ENCODE results near the gene ASTN2. TPM values are rescaled to one million over a fixed set of nuclear protein-coding genes. Genes with fewer than 3 reads are reported as not detected.
A peak's percentile ranks its signal among the peaks of the same experiment; 100 is the strongest.

ASTN2 gene
- total and polyA plus RNA-seq, 9 of the 15 experiments (the other 6 are each of a cell fraction or from before 2014, with no cell fraction given), result 0.56 to 3.5 (median 1.9) TPM

GRCh38 chr9:116437411-116438370, 977.2 kb downstream of the ASTN2 start (continued):
- TF ChIP-seq ZNF766 (CRISPR knock-in tag; conservative IDR thresholded peaks at IDR 0.05) (peak; percentile 85), HNRNPK (IDR thresholded peaks at IDR 0.05; ENCODE audit: low read depth, low read length, poor library complexity, severe bottlenecking) (no peak), HNRNPH1 (optimal IDR thresholded peaks at IDR 0.05; ENCODE audit: low read depth, low read length) (no peak), CHD2 (IDR thresholded peaks at IDR 0.05; ENCODE audit: low read depth, low read length) (no peak), FOSL1 (tag; conservative IDR thresholded peaks at IDR 0.05) (peak; percentile 96), POLR2G (IDR thresholded peaks at IDR 0.05; ENCODE audit: low read depth, low read length) (no peak), ZHX1 (conservative IDR thresholded peaks at IDR 0.05; ENCODE audit: low read length) (no peak), KDM1A (IDR thresholded peaks at IDR 0.05) (peak; percentile 72 to 82; a peak in 3 of 4 replicates)
- TF ChIP-seq, protein P1, sequence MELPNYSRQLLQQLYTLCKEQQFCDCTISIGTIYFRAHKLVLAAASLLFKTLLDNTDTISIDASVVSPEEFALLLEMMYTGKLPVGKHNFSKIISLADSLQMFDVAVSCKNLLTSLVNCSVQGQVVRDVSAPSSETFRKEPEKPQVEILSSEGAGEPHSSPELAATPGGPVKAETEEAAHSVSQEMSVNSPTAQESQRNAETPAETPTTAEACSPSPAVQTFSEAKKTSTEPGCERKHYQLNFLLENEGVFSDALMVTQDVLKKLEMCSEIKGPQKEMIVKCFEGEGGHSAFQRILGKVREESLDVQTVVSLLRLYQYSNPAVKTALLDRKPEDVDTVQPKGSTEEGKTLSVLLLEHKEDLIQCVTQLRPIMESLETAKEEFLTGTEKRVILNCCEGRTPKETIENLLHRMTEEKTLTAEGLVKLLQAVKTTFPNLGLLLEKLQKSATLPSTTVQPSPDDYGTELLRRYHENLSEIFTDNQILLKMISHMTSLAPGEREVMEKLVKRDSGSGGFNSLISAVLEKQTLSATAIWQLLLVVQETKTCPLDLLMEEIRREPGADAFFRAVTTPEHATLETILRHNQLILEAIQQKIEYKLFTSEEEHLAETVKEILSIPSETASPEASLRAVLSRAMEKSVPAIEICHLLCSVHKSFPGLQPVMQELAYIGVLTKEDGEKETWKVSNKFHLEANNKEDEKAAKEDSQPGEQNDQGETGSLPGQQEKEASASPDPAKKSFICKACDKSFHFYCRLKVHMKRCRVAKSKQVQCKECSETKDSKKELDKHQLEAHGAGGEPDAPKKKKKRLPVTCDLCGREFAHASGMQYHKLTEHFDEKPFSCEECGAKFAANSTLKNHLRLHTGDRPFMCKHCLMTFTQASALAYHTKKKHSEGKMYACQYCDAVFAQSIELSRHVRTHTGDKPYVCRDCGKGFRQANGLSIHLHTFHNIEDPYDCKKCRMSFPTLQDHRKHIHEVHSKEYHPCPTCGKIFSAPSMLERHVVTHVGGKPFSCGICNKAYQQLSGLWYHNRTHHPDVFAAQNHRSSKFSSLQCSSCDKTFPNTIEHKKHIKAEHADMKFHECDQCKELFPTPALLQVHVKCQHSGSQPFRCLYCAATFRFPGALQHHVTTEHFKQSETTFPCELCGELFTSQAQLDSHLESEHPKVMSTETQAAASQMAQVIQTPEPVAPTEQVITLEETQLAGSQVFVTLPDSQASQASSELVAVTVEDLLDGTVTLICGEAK (IDR thresholded peaks at IDR 0.05), result no peak
- TF ChIP-seq, protein P1 (CRISPR knock-in tag; IDR thresholded peaks at IDR 0.05), result no peak
- TF ChIP-seq, protein P2, sequence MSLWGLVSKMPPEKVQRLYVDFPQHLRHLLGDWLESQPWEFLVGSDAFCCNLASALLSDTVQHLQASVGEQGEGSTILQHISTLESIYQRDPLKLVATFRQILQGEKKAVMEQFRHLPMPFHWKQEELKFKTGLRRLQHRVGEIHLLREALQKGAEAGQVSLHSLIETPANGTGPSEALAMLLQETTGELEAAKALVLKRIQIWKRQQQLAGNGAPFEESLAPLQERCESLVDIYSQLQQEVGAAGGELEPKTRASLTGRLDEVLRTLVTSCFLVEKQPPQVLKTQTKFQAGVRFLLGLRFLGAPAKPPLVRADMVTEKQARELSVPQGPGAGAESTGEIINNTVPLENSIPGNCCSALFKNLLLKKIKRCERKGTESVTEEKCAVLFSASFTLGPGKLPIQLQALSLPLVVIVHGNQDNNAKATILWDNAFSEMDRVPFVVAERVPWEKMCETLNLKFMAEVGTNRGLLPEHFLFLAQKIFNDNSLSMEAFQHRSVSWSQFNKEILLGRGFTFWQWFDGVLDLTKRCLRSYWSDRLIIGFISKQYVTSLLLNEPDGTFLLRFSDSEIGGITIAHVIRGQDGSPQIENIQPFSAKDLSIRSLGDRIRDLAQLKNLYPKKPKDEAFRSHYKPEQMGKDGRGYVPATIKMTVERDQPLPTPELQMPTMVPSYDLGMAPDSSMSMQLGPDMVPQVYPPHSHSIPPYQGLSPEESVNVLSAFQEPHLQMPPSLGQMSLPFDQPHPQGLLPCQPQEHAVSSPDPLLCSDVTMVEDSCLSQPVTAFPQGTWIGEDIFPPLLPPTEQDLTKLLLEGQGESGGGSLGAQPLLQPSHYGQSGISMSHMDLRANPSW (CRISPR knock-in tag; IDR thresholded peaks at IDR 0.05), result no peak

Data from K562 (cell line).